DND-41 (cell line): Measurements from ENCODE around the gene FAT1.

Experiments
- CTCF ChIP-seq: IDR thresholded peaks from 2 replicates; pipeline ENCODE4 v1.5.1; 2012; ENCODE audit warnings: borderline replicate concordance, low read length, moderate library complexity, mild to moderate bottlenecking; ENCODE audit not compliant: poor library complexity, severe bottlenecking; ENCODE audit errors: extremely low read depth
- EZH2 ChIP-seq: IDR thresholded peaks from 3 replicates; pipeline ENCODE4 v1.6.1; 2012; ENCODE audit warnings: borderline replicate concordance, low read depth, mild to moderate bottlenecking, moderate library complexity, low read length, inconsistent platforms; ENCODE audit not compliant: severe bottlenecking

- TF ChIP-seq CTCF (no peak), EZH2 (no peak)
Measured at GRCh38 chr4:186724058-186724863, 605 bp upstream of the FAT1 start.
